TTC549 (cell line): ENCODE measurements around the gene RBM6.
"Not testable (repeated sequence)": the region's sequence is repeated elsewhere in the genome, so short reads cannot be mapped to it uniquely, and the experiment has no call there.

ENCODE experiments used
- FAIRE-seq: peaks from 2 replicates; lab custom pipeline; 2012; peaks lifted over from hg19 to GRCh38; lab: Jason Lieb, UNC

The RBM6 gene

DNA sequence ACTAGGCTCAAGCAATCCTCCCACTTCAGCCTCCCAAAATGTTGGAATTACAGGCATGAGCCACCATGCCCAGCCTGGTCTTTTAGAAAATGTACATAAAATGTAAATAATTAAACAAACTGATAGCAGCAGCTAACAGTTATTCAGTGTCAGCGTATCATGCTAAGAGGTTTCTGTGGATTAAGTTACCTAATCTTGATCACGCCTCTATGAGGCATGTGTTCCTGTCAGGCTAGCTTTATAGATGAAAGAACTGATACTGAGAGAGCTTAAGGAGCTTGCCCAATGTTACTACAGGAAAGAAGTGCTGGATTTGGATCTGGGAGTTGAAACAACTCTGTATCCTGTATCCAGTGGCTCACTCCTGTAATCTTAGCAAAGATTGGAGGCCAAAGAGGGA lies 25.0 kb upstream of the RBM6 start:
- no peak for FAIRE-seq

DNA sequence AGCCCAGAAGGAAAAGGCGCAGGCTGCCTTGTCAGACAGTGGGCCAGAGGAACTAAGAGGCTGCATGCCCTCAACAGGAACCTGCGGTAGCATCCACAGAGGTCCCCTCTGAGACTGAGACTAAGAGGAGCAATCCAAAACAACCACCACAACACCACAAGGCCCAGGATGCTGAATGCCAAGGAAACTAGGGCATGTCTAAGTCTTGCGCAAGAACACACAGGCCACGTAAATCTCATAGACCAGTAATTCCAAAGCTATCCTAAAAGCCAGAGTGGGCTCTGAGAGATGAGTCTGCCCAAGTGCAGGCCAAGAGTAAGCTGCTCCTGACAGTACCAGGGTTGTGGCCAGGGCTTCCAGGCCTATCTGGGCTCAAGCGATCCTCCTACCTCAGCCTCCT lies 23.3 kb upstream of the RBM6 start:
- FAIRE-seq, result no peak

DNA sequence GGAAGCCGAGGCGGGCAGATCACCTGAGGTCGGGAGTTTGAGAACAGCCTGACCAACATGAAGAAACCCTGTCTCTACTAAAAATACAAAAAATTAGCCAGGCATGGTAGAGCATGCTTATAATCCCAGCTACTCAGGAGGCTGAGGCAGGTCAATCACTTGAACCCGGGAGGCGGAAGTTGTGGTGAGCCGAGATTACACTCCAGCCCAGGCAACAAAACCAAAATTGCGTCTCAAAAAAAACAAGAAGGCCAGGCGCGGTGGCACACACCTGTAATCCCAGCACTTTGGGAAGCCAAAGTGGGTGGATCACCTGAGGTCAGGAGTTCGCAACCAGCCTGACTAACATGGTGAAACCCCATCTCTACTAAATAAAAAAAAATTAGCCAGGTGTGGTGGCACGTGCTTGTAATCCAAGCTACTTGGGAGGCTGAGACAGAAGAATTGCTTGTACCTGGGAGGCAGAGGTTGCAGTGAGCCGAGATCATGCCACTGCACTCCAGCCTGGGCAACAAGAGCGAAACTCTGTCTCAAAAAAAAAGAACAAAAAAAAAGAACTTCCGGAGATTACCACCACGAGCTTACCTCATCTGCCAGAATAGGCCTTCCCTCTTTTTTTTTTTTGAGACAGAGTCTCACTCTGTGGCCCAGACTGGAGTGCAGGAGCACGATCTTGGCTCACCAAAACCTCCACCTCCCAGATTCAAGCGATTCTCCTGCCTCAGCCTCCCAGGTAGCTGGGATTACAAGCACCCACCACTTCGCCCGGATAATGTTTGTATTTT lies 22.0 kb upstream of the RBM6 start:
- FAIRE-seq, result not testable (repeated sequence)

DNA sequence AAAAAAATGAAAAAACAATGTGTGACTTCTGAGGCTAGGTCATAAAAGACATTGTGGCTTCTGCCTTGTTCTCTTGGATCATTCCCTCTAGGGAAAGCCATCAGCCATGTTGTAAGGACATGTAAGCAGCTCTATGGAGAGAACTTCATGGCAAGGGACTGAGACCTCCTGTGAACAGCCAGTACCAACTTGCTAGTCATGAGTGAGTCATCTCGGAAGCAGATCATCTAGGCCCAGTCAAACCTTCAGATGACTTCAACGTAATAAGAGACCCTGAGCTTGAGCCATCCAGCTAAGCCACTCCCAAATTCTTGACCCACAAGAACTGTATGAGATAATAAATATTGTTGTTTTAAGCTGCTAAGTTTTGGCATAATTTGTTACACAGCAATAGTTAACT lies 15.3 kb upstream of the RBM6 start:
- FAIRE-seq, result no peak

DNA sequence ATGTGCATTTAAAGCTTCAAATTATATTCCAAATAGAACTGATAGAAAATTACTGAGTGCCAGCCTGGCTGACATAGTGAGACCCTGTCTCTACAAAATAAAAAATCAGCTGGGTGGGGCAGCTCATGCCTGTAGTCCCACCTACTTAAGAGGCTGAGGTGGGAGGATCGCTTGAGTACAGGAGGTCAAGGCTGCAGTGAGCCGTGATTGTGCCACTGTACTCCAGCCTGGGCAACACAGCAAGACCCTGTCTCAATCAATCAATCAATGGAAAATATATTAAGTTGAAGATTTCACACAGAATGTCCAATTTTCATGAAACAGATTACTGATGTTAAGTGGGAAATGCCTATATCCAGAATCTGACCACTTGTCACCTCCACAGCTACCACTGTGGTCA lies 14.5 kb upstream of the RBM6 start:
- no peak for FAIRE-seq

DNA sequence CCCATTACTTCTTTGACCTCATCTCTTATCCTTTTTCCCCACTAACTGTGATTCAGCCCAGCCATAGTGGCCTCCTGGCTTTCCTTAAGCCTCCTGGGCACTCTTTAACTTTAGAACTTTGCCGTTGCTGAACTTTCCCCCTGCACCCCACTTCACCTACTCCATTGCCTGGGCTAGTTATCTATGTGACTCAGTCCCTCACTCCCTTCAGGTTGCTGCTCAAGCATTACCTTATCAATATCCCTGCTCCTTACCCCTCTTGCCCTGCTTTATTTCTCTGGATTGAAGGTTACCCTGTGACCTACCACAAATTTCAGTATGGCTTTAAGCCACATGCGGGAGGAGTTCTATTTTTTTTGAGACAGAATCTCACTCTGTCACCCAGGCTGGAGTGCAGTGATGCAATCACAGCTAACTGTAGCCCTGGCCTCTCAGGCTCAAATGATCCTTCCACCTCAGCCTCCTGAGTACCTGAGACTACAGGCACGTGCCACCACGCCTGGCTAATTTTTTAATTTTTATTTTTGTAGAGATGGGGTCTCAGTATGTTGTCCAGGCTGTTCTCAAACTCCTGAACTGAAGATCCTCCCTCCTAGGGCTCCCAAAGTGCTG lies 13.7 kb upstream of the RBM6 start:
- no peak for FAIRE-seq

DNA sequence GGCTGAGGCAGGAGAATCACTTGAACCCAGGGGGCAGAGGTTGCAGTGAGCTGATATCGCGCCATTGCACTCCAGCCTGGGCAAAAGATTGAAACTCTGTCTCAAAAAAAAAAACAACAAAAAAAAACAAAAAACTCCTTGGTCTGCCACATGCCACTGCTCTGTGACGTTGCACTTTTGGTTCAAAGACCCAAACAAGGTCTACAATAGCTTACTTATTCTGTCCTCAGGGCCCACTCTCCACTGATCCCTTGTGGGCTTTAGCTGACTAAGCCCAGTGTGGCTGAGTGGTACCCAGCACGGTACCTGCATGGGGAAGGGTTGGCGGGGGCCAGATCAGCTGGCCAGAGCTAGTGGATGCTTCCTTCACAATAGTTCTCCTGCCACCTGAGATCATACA lies 12.2 kb upstream of the RBM6 start:
- no peak for FAIRE-seq

DNA sequence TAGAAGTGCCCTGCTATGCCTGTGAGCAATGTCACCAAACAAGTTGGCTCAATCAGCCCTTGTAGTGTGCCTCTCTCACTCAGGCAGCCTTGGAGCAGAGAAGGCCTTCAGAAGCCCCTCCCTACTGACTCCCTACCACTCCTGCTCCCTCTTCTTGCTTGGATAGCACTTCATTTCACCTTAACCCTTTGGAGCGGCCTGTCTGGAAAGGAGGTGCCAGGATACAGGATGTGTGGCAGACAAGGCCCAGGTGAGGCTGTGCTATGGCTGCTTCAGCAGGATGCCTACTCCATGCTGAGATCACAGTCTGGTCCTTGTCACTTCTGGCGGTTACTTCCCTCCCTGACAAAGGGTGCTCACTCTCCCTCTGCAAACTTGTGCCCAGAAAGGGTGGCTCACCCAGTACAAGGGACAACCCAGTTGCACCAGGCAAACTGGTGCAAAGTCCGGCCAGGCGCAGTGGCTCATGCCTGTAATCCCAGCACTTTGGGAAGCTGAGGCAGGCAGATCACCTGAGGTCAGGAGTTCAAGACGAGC lies 11.4 kb upstream of the RBM6 start:
- no peak for FAIRE-seq

DNA sequence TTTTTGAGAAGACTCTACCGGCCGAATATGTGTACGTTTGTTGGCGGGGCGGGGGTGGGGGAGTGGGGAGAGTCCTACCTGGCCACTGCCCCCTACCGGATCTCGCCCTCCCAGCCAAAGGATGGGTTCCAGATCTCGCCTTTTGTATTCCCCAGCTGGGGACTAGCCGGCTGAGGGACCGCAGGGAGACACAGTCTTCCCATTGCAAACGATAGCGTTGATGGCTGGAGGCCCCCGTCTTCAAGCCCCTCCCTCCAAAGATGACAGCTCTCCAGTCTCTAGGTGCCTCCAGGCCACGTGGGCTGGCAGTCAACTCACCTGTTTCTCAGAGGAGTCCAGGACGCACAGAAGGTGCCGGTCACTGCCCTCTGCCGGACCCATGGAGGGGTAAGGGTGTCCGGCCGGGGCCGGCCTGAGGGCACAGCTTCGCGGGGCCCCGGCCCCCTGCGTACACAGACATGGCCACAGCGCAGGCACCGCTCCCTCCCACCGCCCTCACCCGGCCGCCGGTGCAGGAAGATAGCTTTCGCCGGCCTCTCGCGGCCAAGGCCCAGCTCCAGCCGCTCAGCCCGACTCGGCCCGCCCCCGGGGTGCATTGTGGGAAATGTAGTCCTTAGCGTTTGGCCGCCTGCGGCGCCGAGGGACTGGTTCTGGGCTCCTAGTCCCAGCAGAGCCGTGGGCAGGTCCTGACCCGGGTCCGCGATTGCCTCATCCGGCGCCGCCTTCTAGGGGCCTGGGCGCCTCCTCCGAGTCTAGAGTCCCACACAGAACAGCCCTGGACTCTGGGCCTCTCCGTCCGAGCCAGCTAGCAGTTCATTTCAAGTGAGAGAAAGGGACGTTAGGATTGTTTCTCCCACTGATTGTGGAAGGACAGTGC lies 10.4 kb upstream of the RBM6 start, which contains the start of gene MON1A:
MON1A (minus strand) TSS at position 521 of the 877 bp plus-strand sequence. CDS start 16,465 bp downstream, outside the sequence.
- FAIRE-seq, result no peak

DNA sequence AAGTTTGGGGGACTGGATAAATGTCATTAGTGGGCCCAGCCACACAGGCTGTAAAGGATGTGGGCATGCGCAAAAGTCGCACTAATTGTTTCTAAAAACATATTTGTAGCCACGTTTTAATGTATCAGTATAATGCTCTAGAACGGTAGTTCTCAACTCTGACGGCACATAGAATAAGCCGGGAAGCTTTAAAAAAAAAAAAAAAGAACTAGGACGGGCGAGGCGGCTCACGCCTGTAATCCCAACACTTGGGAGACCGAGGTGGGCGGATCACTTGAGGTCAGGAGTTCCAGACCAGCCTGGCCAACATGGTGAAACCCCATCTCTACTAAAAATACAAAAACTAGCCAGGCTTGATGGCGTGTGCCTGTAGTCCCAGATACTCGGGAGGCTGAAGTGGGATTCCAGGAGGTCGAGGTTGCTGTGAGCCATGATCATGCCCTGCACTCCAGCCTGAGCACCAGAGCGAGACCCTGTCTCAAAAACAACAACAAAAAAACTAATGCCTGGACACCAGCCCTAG lies 9.7 kb upstream of the RBM6 start:
- no peak for FAIRE-seq

DNA sequence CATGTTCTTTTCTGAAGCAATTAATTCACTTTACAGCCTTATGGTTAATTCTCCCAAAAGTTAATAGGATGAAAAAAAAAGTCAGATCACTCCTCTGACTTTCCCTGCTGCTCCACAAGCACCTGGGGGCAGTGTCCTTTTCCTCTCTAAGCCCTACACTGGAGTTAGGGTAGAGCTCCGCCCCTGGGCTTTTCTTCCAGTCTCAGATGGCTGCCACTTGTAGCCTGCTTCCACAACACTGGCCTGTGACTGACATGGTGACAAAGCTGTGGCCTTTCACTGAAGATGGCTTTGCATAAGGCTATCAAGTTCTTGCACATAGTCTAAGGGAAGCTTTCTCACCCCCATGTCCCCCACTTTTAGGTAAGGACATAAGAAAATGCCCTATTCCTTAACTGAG lies 9.0 kb upstream of the RBM6 start:
- no peak for FAIRE-seq

DNA sequence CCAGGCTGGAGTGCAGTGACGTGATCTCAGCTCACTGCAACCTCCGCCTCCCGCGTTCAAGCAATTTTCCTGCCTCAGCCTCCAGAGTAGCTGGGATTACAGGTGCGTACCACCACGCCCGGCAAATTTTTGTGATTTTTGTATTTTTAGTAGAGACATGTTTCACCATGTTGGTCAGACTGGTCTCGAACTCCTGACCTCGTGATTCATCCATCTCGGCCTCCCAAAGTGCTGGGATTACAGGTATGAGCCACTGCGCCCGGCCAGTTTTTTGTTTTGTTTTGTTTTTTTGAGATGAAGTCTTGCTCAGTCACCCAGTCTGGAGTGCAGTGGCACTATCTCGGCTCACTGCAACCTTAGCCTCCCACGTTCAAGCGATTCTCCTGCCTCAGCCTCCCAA lies 7.7 kb upstream of the RBM6 start:
- not testable (repeated sequence) for FAIRE-seq

DNA sequence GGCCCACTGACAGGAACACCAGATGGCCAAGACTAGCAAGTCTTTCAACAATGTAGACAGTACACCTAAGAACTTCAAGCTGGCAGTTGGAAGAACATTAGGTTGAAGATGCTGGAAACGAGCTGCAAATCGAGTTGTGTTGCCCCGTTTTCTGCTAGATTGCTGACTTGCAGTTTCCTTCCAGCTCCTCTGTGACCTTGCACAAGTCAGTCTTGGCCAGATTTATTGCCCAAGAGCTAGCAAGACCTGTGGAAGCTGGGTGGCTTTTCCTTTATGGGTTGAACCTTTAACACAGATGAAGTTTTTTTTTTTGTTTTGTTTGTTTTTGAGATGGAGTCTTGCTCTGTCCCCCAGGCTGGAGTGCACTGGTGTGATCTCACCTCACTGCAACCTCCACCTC lies 2.9 kb upstream of the RBM6 start:
- no peak for FAIRE-seq

DNA sequence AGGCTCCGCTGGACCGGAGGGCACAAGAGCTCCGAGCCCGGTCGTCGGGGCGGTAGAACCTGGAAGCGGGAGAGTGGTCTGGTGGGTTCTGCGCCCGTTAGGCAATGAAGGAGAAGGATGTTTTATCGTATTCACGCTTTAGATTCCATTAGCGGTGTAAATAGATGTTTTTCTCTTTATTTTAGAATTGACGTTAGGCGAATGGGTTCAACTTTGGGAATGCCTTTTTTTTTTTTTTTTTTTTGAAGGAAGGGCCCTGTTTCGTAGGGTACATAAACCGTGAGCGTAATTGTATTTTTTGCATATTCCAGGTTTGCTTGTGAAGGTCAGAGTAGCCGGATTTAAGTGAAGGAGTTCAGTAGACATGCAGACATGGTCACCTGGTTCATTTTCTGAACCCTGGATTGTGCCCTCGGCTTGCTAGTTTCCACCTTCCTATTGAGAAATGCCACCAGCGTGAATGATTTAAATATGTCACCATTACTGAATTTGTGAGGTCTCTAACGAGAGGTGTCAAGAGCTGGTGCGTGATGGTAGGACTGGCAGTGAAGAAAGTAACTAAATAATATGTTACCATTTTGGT lies 808 bp downstream of the RBM6 start:
- no peak for FAIRE-seq

DNA sequence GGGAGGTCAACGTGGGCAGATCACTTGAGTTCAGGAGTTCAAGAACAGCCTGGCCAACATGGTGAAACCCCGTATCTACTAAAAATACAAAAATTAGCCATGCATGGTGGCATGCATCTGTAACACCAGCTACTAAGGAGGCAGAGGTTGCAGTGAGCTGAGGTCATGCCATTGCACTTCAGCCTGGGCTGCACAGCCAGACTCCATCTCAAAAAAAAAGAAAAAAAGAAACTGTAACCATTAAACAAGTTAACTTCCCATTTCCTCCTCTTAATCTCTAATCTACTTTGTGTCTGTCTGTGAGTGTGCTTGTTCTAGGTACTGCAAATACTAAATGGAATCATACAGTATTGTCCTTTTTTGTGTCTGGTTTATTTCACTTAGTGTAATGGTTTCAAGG lies 2.7 kb downstream of the RBM6 start:
- FAIRE-seq, result no peak

DNA sequence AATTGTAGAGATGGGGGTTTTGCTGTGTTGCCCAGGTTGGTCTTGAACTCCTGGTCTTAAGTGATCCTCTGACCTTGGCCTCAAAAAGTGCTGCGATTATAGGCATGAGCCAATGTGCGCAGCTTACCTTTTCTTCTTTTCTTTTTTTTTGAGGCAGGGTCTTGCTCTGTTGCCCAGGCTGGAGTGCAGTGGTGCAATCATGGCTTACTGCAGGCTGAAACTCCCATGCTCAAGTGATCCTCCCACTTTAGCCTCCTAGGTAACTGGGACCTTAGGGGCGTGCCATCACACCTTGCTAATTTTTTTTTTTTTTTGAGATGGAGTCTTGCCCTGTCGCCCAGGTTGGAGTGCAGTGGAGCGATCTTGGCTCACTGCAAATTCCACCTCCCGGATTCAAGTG lies 13.0 kb downstream of the RBM6 start:
- no peak for FAIRE-seq

DNA sequence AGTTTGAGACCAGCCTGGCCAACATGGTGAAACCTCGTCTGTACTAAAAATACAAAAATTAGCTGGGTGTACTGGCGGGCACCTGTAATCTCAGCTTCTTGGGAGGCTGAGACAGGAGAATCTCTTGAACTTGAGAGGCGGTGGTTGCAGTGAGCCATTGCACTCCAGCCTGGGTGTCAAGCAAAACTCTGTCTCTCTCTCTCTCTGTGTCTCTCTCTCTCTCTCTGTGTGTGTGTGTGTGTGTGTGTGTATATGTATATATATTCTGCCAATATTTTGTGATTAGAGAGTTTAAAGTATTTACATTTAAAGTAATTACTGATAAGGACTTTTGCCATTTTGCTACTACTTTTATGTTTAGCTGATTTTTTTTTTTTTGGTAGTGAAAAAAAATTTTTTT lies 15.7 kb downstream of the RBM6 start:
- FAIRE-seq, result no peak

DNA sequence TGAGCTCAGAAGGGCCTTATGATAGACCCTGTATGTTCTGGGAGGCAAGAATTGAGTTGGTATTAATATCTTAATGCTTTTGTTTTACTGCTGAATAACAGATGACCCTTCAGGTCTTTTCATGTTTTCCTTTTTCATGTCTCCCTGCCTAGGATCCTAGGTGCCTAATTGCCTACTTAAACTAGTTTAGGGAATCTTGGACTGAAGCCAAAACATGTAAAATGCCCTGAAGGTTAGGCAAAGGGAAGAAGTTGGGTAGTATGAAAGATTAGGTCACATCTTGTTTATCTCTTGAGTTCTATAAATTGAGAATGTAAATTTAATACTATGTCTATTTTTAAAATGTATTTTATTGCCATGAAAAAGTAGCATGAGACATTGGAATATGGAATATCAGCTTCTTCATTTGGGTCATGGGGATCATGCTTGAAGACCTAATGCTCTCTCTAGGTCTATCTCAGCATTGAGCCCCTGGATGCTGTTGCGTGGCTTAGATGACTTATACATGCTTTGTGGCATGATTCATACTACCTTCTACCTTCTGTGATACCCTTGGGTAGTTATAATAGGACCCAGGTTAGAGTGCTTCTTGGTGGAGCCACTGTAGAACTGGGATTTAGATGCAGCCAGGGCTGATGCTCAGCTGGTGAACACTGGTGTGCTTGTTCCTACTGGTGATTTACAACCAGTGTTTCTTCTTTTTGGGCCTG lies 26.4 kb downstream of the RBM6 start:
- no peak for FAIRE-seq

DNA sequence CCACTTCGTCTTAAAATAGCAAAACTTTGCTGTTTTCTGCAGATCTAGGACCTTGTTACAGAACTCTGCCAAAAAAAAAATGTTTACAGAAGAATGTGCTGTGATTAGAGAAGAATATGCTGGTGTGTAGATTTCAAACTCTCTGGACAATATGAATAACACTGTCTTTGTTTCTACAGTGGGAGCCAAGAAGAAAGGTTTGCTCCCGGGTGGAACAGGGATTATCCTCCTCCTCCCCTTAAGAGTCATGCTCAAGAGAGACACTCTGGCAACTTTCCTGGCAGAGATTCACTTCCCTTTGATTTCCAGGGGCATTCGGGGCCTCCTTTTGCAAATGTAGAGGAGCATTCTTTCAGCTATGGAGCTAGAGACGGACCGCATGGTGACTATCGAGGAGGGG lies 27.3 kb downstream of the RBM6 start:
- no peak for FAIRE-seq

DNA sequence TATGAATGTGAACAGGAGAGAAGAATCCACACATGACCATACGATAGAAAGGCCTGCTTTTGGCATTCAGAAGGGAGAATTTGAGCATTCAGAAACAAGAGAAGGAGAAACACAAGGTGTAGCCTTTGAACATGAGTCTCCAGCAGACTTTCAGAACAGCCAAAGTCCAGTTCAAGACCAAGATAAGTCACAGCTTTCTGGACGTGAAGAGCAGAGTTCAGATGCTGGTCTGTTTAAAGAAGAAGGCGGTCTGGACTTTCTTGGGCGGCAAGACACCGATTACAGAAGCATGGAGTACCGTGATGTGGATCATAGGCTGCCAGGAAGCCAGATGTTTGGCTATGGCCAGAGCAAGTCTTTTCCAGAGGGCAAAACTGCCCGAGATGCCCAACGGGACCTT lies 28.4 kb downstream of the RBM6 start:
- no peak for FAIRE-seq

DNA sequence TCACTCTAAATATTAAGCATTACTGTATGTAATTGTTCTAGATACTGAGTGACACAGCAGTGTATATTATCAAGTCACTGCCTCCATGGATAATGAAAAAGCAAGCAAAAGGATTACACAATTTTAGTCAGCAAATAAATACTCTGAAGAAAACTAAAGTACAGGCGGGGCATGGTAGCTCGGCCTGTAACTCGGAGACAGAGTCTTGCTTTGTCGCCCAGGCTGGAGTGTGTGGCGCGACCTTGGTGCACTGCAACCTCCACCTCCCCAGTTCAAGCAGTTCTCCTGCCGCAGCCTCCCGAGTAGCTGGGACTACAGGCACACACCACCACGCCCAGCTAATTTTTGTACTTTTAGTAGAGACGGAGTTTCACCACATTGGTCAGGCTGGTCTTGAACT lies 32.7 kb downstream of the RBM6 start:
- FAIRE-seq, result no peak

DNA sequence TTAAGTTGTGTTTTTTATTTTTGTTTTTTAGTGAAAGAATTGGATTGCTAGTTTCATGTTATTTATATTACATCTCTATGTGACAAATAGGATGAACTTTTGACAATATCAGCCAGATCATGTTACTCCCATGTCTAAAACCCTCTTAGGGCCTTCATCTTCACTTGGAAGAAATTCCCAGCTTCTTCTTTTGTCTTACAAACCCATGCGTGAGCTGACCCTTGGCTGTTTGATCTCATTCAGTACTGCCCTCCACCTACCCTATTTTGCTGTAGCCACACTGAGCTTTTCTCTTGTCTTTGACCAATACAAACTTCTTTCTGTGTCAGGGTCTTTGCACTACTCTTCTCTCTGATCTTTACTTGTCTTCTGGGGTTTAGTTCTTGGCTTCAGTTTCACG lies 37.0 kb downstream of the RBM6 start:
- FAIRE-seq, result no peak
